Panc1 (cell line): Measurements from ENCODE around the gene GPR158. TPM values are rescaled to one million over a fixed set of nuclear protein-coding genes. Genes with fewer than 3 reads are reported as not detected.
A peak's percentile ranks its signal among the peaks of the same experiment; 100 is the strongest.

ENCODE experiments used
- ATAC-seq: fragments of 200-7000 bp; cut with Tn5 transposase; 2 replicates; pipeline ENCODE4 v1.9.1; 2020; ENCODE audit warnings: mild to moderate bottlenecking, moderate library complexity
- BruUV-seq: library from RNA; stranded (reverse); fragments of 400-500 nt; replicated peaks from 2 replicates; lab custom pipeline; 2021; lab: Mats Ljungman, UMichigan
- CTCF ChIA-PET: fragments of 300-600 bp; sonication (Branson Sonifier 250); formaldehyde crosslinking; loops from one replicate; lab custom pipeline; 2022; ENCODE audit warnings: antibody characterized with exemption; lab: Charles Lee
- POLR2A ChIA-PET: fragments of 300-600 bp; sonication (Branson Sonifier 250); formaldehyde crosslinking; loops from one replicate; lab custom pipeline; 2022; ENCODE audit warnings: antibody characterized with exemption; lab: Charles Lee
- DNase-seq: peaks from one replicate; pipeline ENCODE4 v3.0.0-alpha.2; 2010; ENCODE audit warnings: low read depth, low spot score
- H3K27ac ChIP-seq: 2 replicates; pipeline ENCODE4 v1.5.1; 2011; ENCODE audit warnings: mild to moderate bottlenecking, low read length, inconsistent platforms
- H3K27me3 ChIP-seq: fragments of 200-500 bp; sonication (Bioruptor generic); 2 replicates; pipeline ENCODE4 v1.6.0; 2014; ENCODE audit warnings: low read length, inconsistent platforms; ENCODE audit not compliant: control insufficient read depth, insufficient read depth
- H3K36me3 ChIP-seq: fragments of 200-500 bp; sonication (Bioruptor generic); 2 replicates; pipeline ENCODE4 v1.5.1; 2014; ENCODE audit warnings: inconsistent platforms, mild to moderate bottlenecking, low read length, moderate library complexity; ENCODE audit not compliant: control insufficient read depth, insufficient read depth
- H3K4me1 ChIP-seq: 2 replicates; pipeline ENCODE4 v1.5.1; 2011; ENCODE audit warnings: inconsistent platforms, mild to moderate bottlenecking, low read length, moderate library complexity; ENCODE audit not compliant: control insufficient read depth, insufficient read depth
- H3K4me3 ChIP-seq, 2 experiments: 2 replicates each; pipeline ENCODE4 v1.5.1; 2011 to 2012; ENCODE audit warnings: low read depth in 2 of 2, low read length in 2 of 2, mild to moderate bottlenecking in 2 of 2, inconsistent platforms in 1 of 2, moderate library complexity in 1 of 2
- H3K9me3 ChIP-seq: fragments of 200-500 bp; sonication (Bioruptor generic); 2 replicates; pipeline ENCODE4 v1.5.1; 2014; ENCODE audit warnings: low read depth, mild to moderate bottlenecking, inconsistent platforms, low read length, moderate library complexity; ENCODE audit not compliant: control insufficient read depth, insufficient read depth
- POLR2AphosphoS5 ChIP-seq: IDR thresholded peaks from 2 replicates; pipeline ENCODE4 v1.6.1; 2012; ENCODE audit warnings: mild to moderate bottlenecking, low read depth, low read length, moderate library complexity
- REST ChIP-seq, 2 experiments: IDR thresholded peaks; 2 replicates each; pipeline ENCODE4 v1.6.1; 2011 to 2012; ENCODE audit warnings: low read depth in 2 of 2, control low read depth in 1 of 2, low read length in 1 of 2, mild to moderate bottlenecking in 1 of 2, moderate library complexity in 1 of 2; ENCODE audit not compliant: insufficient read depth in 1 of 2
- SIN3A ChIP-seq: IDR thresholded peaks from 2 replicates; pipeline ENCODE4 v1.6.1; 2012; ENCODE audit warnings: low read depth, mild to moderate bottlenecking, low read length, moderate library complexity, borderline replicate concordance; ENCODE audit not compliant: insufficient read depth
- TCF7L2 ChIP-seq: IDR thresholded peaks from 2 replicates; pipeline ENCODE4 v1.6.1; 2011; ENCODE audit warnings: mild to moderate bottlenecking, low read depth, low read length, inconsistent platforms
- in situ Hi-C: cut with HindIII; loops from 2 replicates; pipeline ENCODE4 v1.10.0; 2016; ENCODE audit warnings: low sequenced_read_pairs, low pct_unique_long_range_greater_than_20kb
- intact Hi-C: fragments of 100-400 bp; cut with micrococcal nuclease; formaldehyde crosslinking; loops from one replicate; pipeline ENCODE4 v1.10.0; 2022; ENCODE audit not compliant: unreplicated experiment
- total RNA-seq: library from RNA; stranded (reverse); gene quantifications from one replicate; pipeline ENCODE4 v1.2.1, GENCODE V29; 2021; ENCODE audit not compliant: unreplicated experiment
- TF ChIP-seq, protein P1 (sequence below): fragments of 450-650 bp; IDR thresholded peaks from 2 replicates; pipeline ENCODE4 v1.5.1; 2017; ENCODE audit warnings: mild to moderate bottlenecking

The GPR158 gene
- total RNA-seq, 1 experiment from 2014 or later, result 0.64 TPM

DNA sequence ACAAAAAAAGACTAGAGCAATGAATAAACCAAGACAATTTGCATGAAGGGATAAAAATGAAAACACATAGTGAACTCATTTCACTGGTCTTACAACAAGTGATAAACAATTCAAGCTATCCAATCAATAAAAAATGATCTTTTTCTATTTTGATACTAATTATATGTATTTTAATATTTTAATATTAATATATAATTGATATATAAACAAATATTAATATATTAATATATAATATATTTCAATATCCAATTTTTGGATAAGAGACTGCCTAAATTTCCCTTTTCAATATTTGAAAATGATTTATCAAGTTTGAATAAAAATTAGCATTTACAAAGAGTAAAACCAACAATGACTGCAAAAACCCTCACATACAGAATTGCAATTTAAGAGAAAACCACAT lies 317.9 kb downstream of the GPR158 start:
- BruUV-seq, result no TSS peak
- CTCF ChIA-PET, result no interaction called here
- in situ Hi-C loops, result no loop called here
- no peak overlapping the region for H3K27ac ChIP-seq
- no peak overlapping the region for H3K4me3 ChIP-seq
- no peak for TF ChIP-seq POLR2AphosphoS5
- TF ChIP-seq TCF7L2, result no peak
- no peak for TF ChIP-seq REST (IDR thresholded peaks at IDR 0.05; ENCODE audit: insufficient read depth in 1 of 2, low read depth in 2 of 2, low read length in 1 of 2)
- TF ChIP-seq SIN3A, result no peak
- TF ChIP-seq, protein P1, sequence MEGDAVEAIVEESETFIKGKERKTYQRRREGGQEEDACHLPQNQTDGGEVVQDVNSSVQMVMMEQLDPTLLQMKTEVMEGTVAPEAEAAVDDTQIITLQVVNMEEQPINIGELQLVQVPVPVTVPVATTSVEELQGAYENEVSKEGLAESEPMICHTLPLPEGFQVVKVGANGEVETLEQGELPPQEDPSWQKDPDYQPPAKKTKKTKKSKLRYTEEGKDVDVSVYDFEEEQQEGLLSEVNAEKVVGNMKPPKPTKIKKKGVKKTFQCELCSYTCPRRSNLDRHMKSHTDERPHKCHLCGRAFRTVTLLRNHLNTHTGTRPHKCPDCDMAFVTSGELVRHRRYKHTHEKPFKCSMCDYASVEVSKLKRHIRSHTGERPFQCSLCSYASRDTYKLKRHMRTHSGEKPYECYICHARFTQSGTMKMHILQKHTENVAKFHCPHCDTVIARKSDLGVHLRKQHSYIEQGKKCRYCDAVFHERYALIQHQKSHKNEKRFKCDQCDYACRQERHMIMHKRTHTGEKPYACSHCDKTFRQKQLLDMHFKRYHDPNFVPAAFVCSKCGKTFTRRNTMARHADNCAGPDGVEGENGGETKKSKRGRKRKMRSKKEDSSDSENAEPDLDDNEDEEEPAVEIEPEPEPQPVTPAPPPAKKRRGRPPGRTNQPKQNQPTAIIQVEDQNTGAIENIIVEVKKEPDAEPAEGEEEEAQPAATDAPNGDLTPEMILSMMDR, result no peak
- no peaks in the 10 kb centered on the region for H3K9me3 ChIP-seq
- ATAC-seq (no peak), DNase-seq (no peak)
- no peaks in the 10 kb centered on the region for H3K4me1 ChIP-seq
- intact Hi-C loops, result no loop called here
- no peaks in the 10 kb centered on the region for H3K36me3 ChIP-seq
- POLR2A ChIA-PET, result no interaction called here
- H3K27me3 ChIP-seq, result no peaks in the 10 kb centered on the region

DNA sequence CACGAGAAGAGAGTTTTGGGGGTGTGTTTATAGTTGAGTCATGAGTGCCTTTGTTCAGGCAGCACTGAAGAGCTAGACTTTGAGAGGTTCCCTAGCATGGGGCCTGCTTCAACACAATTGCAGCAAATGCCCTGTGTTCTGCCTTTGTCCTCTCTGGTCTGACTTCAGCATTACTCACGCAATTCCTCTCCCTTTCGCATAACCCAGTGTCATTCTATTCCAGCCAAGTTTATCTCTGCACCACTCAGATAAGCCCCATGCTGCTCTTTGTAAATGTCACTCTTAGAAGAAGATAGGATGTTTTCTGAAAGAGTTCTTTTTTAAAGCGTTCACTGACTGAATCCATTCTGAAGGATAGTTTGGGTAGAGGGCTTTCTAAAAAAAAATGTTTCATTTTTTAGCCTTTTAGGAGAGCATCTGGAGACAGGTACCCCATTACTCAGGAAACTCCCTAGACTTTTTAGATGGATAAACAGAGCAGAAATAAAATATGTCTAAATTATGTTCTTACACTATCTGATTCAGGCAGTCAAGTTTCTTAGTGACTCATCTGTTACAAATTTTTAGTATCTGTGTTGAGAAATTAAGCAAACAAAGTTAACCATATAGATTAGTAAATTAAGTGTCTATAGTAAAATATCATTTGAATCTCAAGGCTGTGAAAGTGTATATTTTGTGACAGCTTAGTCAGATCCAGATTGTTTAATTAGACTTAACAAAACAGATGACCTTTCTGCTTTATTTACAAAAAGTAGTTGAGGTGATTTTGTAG lies 318.5 kb downstream of the GPR158 start:
- Histone ChIP-seq H3K27ac (no peak overlapping the region), H3K9me3 (no peaks in the 10 kb centered on the region), H3K27me3 (no peaks in the 10 kb centered on the region), H3K4me1 (no peaks in the 10 kb centered on the region), H3K36me3 (no peaks in the 10 kb centered on the region), H3K4me3 (no peak overlapping the region)
- ChIA-PET POLR2A (no interaction called here), CTCF (no interaction called here)
- BruUV-seq, result no TSS peak
- intact Hi-C loops, result no loop called here
- DNase-seq (peak; percentile 30), ATAC-seq (peak; percentile 97)
- TF ChIP-seq SIN3A, result no peak
- no peak for TF ChIP-seq TCF7L2
- TF ChIP-seq POLR2AphosphoS5, result no peak
- TF ChIP-seq REST (IDR thresholded peaks at IDR 0.05; ENCODE audit: insufficient read depth in 1 of 2, low read depth in 2 of 2, low read length in 1 of 2), result no peak
- TF ChIP-seq, protein P1, result no peak
- in situ Hi-C loops, result no loop called here
